Measurements from ENCODE around the gene SNAI1.
"Not testable (repeated sequence)": the region's sequence is repeated elsewhere in the genome, so short reads cannot be mapped to it uniquely, and the experiment has no call there.

SNAI1 gene

DNA sequence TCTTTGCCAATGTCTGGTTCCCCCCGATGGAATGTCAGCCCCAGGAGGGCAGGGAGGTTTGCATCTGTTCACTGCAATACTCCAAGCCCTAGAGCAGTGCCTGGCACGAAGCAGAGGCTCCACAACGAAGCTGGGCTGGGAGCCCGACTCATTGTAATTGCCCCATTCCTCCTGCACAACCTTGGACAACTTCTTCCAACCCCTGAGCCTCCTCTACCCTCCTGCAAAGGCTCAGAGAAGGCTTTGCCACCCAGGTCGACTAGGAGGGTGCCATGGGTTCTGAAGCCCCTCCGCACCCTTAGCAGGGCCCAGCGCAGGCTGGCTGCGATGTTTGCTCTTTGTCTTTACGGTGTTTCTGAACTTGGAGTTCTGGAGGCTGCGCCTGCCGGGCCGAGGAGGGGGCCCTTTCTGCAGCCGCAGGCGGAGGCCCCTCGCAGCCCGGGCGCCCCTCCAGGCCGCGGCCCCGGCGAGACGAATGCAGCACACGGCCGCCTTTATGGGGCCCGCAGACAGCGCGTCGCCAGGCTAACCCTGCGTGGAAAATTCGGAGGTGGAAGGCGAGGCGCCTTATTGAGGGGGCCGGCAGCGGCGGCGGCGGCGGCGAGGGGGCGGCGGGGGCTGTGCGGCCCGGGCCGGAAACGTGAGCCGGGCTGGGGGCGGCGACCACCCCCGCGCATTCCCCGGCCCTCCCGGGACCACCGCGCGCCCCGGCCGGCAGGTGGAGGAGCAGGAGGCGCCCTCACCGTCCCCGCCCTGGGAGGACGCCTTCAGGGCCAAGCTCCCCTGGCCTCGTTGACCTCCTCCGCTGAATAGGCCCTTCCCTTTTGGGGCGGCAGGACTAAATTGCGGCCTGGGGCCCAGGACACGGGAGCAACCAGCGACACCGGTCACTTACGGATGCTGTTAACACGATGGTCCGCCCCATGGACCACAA lies 27.0 kb downstream of the SNAI1 start:
- H3K9ac ChIP-seq: no peak overlapping the region
- H3K9me3 ChIP-seq (ENCODE audit: control insufficient read depth, low read length): no peaks in the 10 kb centered on the region
- no peaks in the 10 kb centered on the region for H3K79me2 ChIP-seq
- no peaks in the 10 kb centered on the region for H3K36me3 ChIP-seq (ENCODE audit: control insufficient read depth, insufficient read depth, low read length)
- no peaks in the 10 kb centered on the region for H3K4me1 ChIP-seq
- H3K27ac ChIP-seq: no peak overlapping the region
- peak overlapping the region; percentile 34 for H2AFZ ChIP-seq
- TF ChIP-seq, protein P1, sequence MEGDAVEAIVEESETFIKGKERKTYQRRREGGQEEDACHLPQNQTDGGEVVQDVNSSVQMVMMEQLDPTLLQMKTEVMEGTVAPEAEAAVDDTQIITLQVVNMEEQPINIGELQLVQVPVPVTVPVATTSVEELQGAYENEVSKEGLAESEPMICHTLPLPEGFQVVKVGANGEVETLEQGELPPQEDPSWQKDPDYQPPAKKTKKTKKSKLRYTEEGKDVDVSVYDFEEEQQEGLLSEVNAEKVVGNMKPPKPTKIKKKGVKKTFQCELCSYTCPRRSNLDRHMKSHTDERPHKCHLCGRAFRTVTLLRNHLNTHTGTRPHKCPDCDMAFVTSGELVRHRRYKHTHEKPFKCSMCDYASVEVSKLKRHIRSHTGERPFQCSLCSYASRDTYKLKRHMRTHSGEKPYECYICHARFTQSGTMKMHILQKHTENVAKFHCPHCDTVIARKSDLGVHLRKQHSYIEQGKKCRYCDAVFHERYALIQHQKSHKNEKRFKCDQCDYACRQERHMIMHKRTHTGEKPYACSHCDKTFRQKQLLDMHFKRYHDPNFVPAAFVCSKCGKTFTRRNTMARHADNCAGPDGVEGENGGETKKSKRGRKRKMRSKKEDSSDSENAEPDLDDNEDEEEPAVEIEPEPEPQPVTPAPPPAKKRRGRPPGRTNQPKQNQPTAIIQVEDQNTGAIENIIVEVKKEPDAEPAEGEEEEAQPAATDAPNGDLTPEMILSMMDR (IDR thresholded peaks at IDR 0.05): no peak
- no peaks in the 10 kb centered on the region for H3K27me3 ChIP-seq (ENCODE audit: control insufficient read depth, insufficient read depth, low read length)
- H3K4me3 ChIP-seq (ENCODE audit: low read depth, low read length): no peak overlapping the region
- no peak overlapping the region for H3K4me2 ChIP-seq (ENCODE audit: low read length)

- H3K79me2 ChIP-seq; H2AFZ ChIP-seq; H3K36me3 ChIP-seq (ENCODE audit: control insufficient read depth, insufficient read depth, low read length); H3K9ac ChIP-seq; H3K4me3 ChIP-seq (ENCODE audit: low read depth, low read length); H3K4me1 ChIP-seq; H3K27ac ChIP-seq; H3K4me2 ChIP-seq (ENCODE audit: low read length); H3K9me3 ChIP-seq (ENCODE audit: control insufficient read depth, low read length); H3K27me3 ChIP-seq (ENCODE audit: control insufficient read depth, insufficient read depth, low read length): not testable (repeated sequence)
Observed at GRCh38 chr20:50011597-50011996, 28.8 kb downstream of the SNAI1 start.

DNA sequence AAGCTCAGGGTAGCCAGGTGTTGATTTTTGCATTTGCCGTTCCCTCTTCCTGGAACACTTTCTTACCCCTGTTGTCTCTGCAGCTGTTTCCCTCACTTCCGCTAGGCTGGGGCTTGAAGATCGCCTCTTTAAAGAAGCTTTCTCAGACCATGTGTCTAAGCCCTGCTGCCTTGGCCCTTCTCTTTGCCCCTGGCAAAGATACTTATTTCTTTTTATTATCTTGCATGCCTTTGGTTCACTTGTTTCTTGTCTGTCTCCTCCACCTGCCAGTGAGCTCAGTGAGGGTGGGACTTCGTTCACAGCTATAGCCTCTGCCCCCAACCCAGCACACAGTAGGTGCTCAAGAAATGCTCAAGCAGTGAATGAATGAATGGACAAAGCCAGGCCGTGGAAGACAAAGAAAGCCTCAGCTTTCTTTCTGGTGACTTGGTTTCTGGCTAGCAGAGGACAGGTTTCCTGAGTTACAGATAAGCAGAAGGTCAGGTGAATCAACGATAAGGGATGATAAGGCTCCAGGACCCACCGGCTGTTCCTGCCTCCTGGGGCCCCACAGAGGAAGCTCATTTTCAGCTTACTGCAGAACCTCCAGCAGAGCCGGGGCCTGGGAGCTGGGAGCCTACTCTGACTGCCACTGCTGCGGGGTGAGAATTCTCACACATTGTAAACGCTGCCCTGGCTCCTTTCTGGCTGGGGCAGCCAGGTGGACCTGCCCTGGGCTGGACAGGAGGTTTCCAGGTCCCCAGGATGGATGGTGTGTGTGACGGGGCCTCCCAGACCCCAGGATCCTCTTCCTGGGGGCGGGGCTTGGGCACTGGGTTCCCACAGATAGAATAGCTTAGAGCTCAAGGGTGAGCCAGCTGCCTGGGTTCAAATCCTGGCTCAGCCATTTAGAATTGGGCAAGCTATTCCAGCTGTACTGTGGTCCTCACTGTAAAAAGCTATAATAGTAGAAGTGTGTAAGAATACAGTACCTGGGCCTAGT lies 29.8 kb downstream of the SNAI1 start:
- Histone ChIP-seq H2AFZ (peak overlapping the region; percentile 9), H3K4me1 (no peaks in the 10 kb centered on the region), H3K4me3 (ENCODE audit: low read depth, low read length) (no peak overlapping the region), H3K36me3 (ENCODE audit: control insufficient read depth, insufficient read depth, low read length) (no peaks in the 10 kb centered on the region), H3K27ac (no peak overlapping the region), H3K4me2 (ENCODE audit: low read length) (no peak overlapping the region), H3K79me2 (no peaks in the 10 kb centered on the region), H3K9me3 (ENCODE audit: control insufficient read depth, low read length) (no peaks in the 10 kb centered on the region), H3K9ac (no peak overlapping the region), H3K27me3 (ENCODE audit: control insufficient read depth, insufficient read depth, low read length) (no peaks in the 10 kb centered on the region)
- TF ChIP-seq, protein P1 (IDR thresholded peaks at IDR 0.05): no peak

GRCh38 chr20:50013976-50014375 lies 31.2 kb downstream of the SNAI1 start:
- no peaks in the 10 kb centered on the region for H3K4me1 ChIP-seq
- TF ChIP-seq, protein P1 (IDR thresholded peaks at IDR 0.05): no peak
- no peaks in the 10 kb centered on the region for H3K9me3 ChIP-seq (ENCODE audit: control insufficient read depth, low read length)
- H3K79me2 ChIP-seq: no peaks in the 10 kb centered on the region
- H3K4me3 ChIP-seq (ENCODE audit: low read depth, low read length): no peak overlapping the region
- H3K27me3 ChIP-seq (ENCODE audit: control insufficient read depth, insufficient read depth, low read length): no peaks in the 10 kb centered on the region
- H3K4me2 ChIP-seq (ENCODE audit: low read length): no peak overlapping the region
- H3K27ac ChIP-seq: no peak overlapping the region
- H2AFZ ChIP-seq: no peak overlapping the region
- no peaks in the 10 kb centered on the region for H3K36me3 ChIP-seq (ENCODE audit: control insufficient read depth, insufficient read depth, low read length)
- H3K9ac ChIP-seq: no peak overlapping the region

Measured in parathyroid adenoma (tissue), 2 donors.